K562 treated with DMSO at 1 percent for 24 hours (cell line): ENCODE data around the gene LOX. TPM values are rescaled to one million over a fixed set of nuclear protein-coding genes. Genes with fewer than 3 reads are reported as not detected.

Experiments
- total RNA-seq: library from RNA; unstranded; fragments of 300-600 nt; gene quantifications from 2 replicates; pipeline ENCODE4 v1.2.3, GENCODE V29; 2022; ENCODE audit warnings: low read depth; ENCODE audit not compliant: insufficient read depth

The LOX gene
- total RNA-seq: not detected in 2 replicates

DNA sequence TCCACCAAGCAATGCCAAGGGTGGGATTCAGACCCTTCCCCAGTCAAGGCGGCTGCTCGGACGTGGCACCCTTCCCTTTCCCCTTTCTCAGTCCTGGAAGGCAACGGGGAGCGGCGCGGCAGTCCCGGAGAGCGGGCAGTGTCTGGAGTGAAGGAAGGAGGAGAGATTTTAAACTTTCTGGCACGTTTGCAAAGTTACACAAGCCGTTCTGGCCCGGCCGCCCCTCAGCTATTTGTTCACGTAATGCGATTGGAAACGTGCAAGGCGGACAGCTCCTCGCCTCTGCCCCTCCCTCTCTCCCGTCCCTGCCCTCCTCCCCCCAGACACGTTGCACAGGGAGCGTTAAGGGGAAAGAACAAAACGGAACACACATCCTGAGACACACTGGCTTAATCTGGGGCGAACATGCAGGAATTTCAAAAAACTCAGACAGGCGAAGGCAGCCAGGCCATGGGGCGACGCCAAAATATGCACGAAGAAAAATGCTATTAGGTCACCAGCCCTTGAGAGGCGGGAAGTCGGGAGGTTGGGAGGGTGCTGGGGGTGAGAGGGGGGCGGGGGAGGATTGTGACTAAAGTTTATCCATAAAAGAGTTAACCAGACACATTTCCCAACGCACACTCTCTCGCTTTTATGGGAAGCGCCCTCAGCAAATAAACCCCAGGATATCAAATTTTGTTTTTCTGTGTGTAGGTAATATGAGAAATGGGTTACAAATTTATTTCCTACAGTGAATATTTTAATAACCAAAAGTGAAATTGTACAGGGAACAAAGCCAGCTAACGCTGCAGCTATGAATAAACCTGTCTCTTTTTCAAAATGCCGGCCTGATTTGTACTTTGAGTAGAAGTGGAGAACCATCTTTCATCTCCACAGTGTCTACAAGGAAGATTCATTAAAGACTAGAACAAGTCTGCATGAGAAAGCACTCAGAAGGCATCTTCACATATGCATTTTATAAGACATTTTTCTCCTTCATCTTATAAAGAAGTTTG is at the start of gene LOX:
LOX (minus strand) TSS at position 144 of the 995 bp plus-strand sequence. CDS start 274 bp downstream, outside the sequence.

Other genes with a start within 250 kb of the LOX start
- not detected in 2 replicates for gene FTMT, start 226.4 kb downstream of the LOX start, total RNA-seq
- gene SRFBP1, start 116.3 kb downstream of the LOX start, total RNA-seq: 2.0 and 2.9 TPM in 2 replicates
- 0.13 TPM in 1 of 2 replicates, not detected in the other for gene ZNF474, start 51.3 kb upstream of the LOX start, total RNA-seq
- not detected in 2 replicates for gene SNCAIP, start 234.0 kb upstream of the LOX start, total RNA-seq